Panc1 (cell line): ENCODE results near the gene MMP11.

Experiments used
- TF ChIP-seq, protein P1 (sequence below): fragments of 450-650 bp; IDR thresholded peaks from 2 replicates; pipeline ENCODE4 v1.5.1; 2017; ENCODE audit warnings: mild to moderate bottlenecking
- TF ChIP-seq, protein P2 (sequence below), 2 experiments: IDR thresholded peaks; 2 replicates each; pipeline ENCODE4 v1.6.1; 2011 to 2012; ENCODE audit warnings: low read depth in 2 of 2, control low read depth in 1 of 2, low read length in 1 of 2, mild to moderate bottlenecking in 1 of 2, moderate library complexity in 1 of 2; ENCODE audit not compliant: insufficient read depth in 1 of 2

DNA sequence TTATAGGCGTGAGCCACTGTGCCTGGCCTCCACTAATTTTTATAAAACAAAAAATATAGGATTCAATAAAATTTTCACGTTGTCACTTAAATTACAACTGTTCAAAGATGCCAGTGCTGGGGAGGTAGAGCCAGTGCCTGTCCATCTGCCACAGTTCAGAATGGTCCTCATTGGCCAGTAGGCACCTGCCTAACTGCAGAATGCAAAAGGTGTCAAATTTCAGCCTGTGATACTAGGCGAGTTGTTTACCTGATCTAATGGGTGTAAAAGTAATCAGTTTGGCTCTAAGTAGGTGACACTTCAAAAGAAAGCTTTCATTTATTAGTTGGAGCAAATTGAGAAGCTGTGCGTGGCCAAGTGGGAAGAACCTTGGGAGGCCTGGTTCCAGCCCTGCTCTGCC lies 16.5 kb downstream of the MMP11 start:
- TF ChIP-seq, protein P1, sequence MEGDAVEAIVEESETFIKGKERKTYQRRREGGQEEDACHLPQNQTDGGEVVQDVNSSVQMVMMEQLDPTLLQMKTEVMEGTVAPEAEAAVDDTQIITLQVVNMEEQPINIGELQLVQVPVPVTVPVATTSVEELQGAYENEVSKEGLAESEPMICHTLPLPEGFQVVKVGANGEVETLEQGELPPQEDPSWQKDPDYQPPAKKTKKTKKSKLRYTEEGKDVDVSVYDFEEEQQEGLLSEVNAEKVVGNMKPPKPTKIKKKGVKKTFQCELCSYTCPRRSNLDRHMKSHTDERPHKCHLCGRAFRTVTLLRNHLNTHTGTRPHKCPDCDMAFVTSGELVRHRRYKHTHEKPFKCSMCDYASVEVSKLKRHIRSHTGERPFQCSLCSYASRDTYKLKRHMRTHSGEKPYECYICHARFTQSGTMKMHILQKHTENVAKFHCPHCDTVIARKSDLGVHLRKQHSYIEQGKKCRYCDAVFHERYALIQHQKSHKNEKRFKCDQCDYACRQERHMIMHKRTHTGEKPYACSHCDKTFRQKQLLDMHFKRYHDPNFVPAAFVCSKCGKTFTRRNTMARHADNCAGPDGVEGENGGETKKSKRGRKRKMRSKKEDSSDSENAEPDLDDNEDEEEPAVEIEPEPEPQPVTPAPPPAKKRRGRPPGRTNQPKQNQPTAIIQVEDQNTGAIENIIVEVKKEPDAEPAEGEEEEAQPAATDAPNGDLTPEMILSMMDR = no peak
- TF ChIP-seq, protein P2, sequence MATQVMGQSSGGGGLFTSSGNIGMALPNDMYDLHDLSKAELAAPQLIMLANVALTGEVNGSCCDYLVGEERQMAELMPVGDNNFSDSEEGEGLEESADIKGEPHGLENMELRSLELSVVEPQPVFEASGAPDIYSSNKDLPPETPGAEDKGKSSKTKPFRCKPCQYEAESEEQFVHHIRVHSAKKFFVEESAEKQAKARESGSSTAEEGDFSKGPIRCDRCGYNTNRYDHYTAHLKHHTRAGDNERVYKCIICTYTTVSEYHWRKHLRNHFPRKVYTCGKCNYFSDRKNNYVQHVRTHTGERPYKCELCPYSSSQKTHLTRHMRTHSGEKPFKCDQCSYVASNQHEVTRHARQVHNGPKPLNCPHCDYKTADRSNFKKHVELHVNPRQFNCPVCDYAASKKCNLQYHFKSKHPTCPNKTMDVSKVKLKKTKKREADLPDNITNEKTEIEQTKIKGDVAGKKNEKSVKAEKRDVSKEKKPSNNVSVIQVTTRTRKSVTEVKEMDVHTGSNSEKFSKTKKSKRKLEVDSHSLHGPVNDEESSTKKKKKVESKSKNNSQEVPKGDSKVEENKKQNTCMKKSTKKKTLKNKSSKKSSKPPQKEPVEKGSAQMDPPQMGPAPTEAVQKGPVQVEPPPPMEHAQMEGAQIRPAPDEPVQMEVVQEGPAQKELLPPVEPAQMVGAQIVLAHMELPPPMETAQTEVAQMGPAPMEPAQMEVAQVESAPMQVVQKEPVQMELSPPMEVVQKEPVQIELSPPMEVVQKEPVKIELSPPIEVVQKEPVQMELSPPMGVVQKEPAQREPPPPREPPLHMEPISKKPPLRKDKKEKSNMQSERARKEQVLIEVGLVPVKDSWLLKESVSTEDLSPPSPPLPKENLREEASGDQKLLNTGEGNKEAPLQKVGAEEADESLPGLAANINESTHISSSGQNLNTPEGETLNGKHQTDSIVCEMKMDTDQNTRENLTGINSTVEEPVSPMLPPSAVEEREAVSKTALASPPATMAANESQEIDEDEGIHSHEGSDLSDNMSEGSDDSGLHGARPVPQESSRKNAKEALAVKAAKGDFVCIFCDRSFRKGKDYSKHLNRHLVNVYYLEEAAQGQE (IDR thresholded peaks at IDR 0.05; ENCODE audit: insufficient read depth in 1 of 2, low read depth in 2 of 2, low read length in 1 of 2) = no peak
